Spleen (tissue), 11 donors: Measurements from ENCODE around the gene SLC24A3. TPM values are rescaled to one million over a fixed set of nuclear protein-coding genes. Genes with fewer than 3 reads are reported as not detected.

Experiments used
- DNase-seq: peaks from one replicate; pipeline ENCODE4 v3.0.0-alpha.2; 2020
- H3K27ac ChIP-seq, 8 donors: fragments of 200-600 bp; sonication (generic) in 7 of 8; 1 replicate in 4 of 8; 2 replicates in 4 of 8; pipeline versions ENCODE4 v1.5.0 to v1.8.0; 2016 to 2021; ENCODE audit warnings: inconsistent platforms in 4 of 8, mild to moderate bottlenecking in 4 of 8, moderate library complexity in 1 of 8
- H3K27me3 ChIP-seq, 7 donors: fragments of 200-600 bp; sonication (generic) in 6 of 7; replicated peaks in 1 of 7; 1 replicate in 4 of 7; 2 replicates in 3 of 7; pipeline versions ENCODE4 v1.5.0 to v1.8.0; 2016 to 2021; ENCODE audit warnings: inconsistent platforms in 3 of 7, mild to moderate bottlenecking in 1 of 7
- H3K36me3 ChIP-seq, 6 donors: fragments of 200-600 bp; sonication (generic) in 5 of 6; 1 replicate in 4 of 6; 2 replicates in 2 of 6; pipeline versions ENCODE4 v1.5.0 to v1.8.0; 2016 to 2021; ENCODE audit warnings: inconsistent platforms in 2 of 6
- H3K4me1 ChIP-seq, 6 donors: fragments of 200-600 bp; sonication (generic) in 5 of 6; 1 replicate in 3 of 6; 2 replicates in 3 of 6; pipeline versions ENCODE4 v1.5.0 to v1.8.0; 2016 to 2021; ENCODE audit warnings: inconsistent platforms in 3 of 6
- H3K4me3 ChIP-seq, 8 donors: fragments of 200-600 bp; sonication (generic) in 7 of 8; 1 replicate in 4 of 8; 2 replicates in 4 of 8; pipeline versions ENCODE4 v1.5.0 to v1.8.0; 2016 to 2021; ENCODE audit warnings: inconsistent platforms in 4 of 8, mild to moderate bottlenecking in 4 of 8, moderate library complexity in 2 of 8
- H3K9me3 ChIP-seq, 8 donors: fragments of 200-600 bp; sonication (generic) in 7 of 8; 1 replicate in 4 of 8; 2 replicates in 4 of 8; pipeline versions ENCODE4 v1.5.0 to v1.8.0; 2016 to 2021; ENCODE audit warnings: inconsistent platforms in 4 of 8
- POLR2A ChIP-seq, 3 donors: fragments of 450-650 bp; IDR thresholded peaks; one replicate each; pipeline ENCODE4 v1.5.1; 2017; ENCODE audit warnings: antibody characterized with exemption in 3 of 3, mild to moderate bottlenecking in 1 of 3
- POLR2AphosphoS5 ChIP-seq, 3 donors: sonication (generic); formaldehyde crosslinking; IDR thresholded peaks; one replicate each; pipeline ENCODE4 v1.5.1; 2017; ENCODE audit warnings: antibody characterized with exemption in 3 of 3
- WGBS, 5 donors: extraction: QIAGEN DNeasy Blood & Tissue Kit in 3 of 5; methylation state at CpG; one replicate each; pipeline versions ENCODE4 v1.1.5 to v1.1.7; 2013 to 2018; 5-methylcytosine and 5-hydroxymethylcytosine counted together
- intact Hi-C: fragments of 100-400 bp; cut with DNase I; formaldehyde crosslinking; loops from one replicate; pipeline ENCODE4 v1.15.0; 2023; ENCODE audit warnings: low total_unique reads
- polyA plus RNA-seq, 3 donors: library from polyadenylated mRNA; stranded (reverse); fragments of 200-250 nt; gene quantifications; one replicate each; pipeline ENCODE4 v1.2.1, GENCODE V29; 2013
- total RNA-seq, 7 donors: library from RNA; depleted of rRNA in 3 of 7; stranded (reverse); fragments of >200 nt in 3 of 7; fragmentation: NEBNext Ultra II Directional in 4 of 7; extraction: Animal tissue kit (Norgen Biotek cat#: 25700) in 4 of 7; gene quantifications; one replicate each; pipeline versions ENCODE4 v1.1.0 to v1.2.1, GENCODE V29; 2016 to 2021
- TF ChIP-seq, protein P1 (sequence below), 11 experiments: fragments of 200-600 bp in 7 of 11; fragments of 450-650 bp in 4 of 11; sonication (generic) in 4 of 11; IDR thresholded peaks in 8 of 11; conservative IDR thresholded peaks in 3 of 11; 1 replicate in 7 of 11; 2 replicates in 4 of 11; pipeline versions ENCODE4 v1.4.0 to v1.8.0; 2016 to 2021; ENCODE audit warnings: antibody characterized with exemption in 11 of 11, inconsistent platforms in 4 of 11, mild to moderate bottlenecking in 1 of 11
- donor health status: healthy with polysubstance abuse.
- donor health status: DM: no; HTN: no; CAD: no; lungs with moderate emphysema.
- donor health status: DM: no; HTN: no; CAD: no.
- donor health status: Bipolar disorder and iron deficiency.
- donor health status: healthy.
- donor health status: DM: no; HTN: no; CAD: no.
- donor health status: DM: yes; HTN: yes; CAD: no.

Gene SLC24A3
- total and polyA plus RNA-seq, 10 donors, result 0.37 to 3.9 (median 2.6) TPM

DNA sequence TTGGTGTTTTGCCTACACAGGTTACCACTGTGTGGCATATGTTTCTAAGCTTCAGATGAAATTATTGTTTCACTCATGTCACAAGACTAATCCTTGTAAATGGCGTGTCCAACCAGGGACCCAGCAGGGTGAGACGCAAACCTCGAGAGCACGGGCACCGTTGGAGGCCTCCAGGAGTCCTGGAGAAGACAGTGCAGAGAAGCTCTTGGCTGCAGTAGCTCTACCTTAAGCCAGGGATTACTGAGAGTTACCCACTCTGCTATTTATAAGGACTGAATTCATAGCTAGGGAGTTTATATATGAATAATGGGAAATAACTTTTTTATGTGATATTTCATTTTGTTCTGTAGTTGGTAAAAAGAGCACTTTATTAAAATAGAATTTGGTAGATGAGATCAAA lies 137.4 kb downstream of the SLC24A3 start:
- H3K36me3 ChIP-seq, result no peaks in the 10 kb centered on the region
- no peak overlapping the region for H3K4me3 ChIP-seq
- intact Hi-C loops, result no loop called here
- no peaks in the 10 kb centered on the region for H3K9me3 ChIP-seq
- 84 to 98% (median 91%) methylated on average over 5 of the region's 5 CpGs for WGBS, 5 donors
- TF ChIP-seq, protein P1, sequence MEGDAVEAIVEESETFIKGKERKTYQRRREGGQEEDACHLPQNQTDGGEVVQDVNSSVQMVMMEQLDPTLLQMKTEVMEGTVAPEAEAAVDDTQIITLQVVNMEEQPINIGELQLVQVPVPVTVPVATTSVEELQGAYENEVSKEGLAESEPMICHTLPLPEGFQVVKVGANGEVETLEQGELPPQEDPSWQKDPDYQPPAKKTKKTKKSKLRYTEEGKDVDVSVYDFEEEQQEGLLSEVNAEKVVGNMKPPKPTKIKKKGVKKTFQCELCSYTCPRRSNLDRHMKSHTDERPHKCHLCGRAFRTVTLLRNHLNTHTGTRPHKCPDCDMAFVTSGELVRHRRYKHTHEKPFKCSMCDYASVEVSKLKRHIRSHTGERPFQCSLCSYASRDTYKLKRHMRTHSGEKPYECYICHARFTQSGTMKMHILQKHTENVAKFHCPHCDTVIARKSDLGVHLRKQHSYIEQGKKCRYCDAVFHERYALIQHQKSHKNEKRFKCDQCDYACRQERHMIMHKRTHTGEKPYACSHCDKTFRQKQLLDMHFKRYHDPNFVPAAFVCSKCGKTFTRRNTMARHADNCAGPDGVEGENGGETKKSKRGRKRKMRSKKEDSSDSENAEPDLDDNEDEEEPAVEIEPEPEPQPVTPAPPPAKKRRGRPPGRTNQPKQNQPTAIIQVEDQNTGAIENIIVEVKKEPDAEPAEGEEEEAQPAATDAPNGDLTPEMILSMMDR (IDR thresholded peaks at IDR 0.05 in 8 of 11, conservative IDR thresholded peaks at IDR 0.05 in 3 of 11), result no peak
- TF ChIP-seq POLR2AphosphoS5 (IDR thresholded peaks at IDR 0.05) (no peak), POLR2A (IDR thresholded peaks at IDR 0.05) (no peak)
- no peaks in the 10 kb centered on the region for H3K27me3 ChIP-seq
- DNase-seq, result no peak
- no peaks in the 10 kb centered on the region for H3K4me1 ChIP-seq
- H3K27ac ChIP-seq, result no peak overlapping the region

DNA sequence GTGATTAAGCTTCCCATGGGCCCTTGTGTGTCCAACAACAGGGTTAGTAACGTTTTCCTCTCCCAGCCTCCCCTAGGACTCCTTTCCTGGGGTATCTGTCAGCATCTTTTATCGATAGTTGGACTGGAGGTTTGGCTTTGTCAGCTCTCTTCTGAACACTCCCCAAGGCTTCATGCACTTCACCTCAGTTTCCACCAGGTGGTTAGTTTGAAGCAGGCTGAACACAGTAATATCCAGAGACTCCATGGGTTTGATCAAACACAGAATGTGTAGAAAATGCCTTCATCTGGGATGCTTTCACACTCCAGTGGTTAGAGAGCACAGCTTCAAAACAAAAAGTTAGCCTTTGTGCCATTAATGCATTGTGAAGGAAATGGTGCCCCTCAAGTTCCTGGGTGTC lies 139.1 kb downstream of the SLC24A3 start:
- no peaks in the 10 kb centered on the region for H3K9me3 ChIP-seq
- no peak overlapping the region for H3K27ac ChIP-seq
- no peaks in the 10 kb centered on the region for H3K27me3 ChIP-seq
- no peak for DNase-seq
- 41 to 60% (median 56%) methylated on average over 2 of the region's 2 CpGs for WGBS, 5 donors
- H3K4me1 ChIP-seq, result no peaks in the 10 kb centered on the region
- no peaks in the 10 kb centered on the region for H3K36me3 ChIP-seq
- intact Hi-C loops, result no loop called here
- no peak overlapping the region for H3K4me3 ChIP-seq
- no peak for TF ChIP-seq POLR2AphosphoS5 (IDR thresholded peaks at IDR 0.05)
- TF ChIP-seq, protein P1 (IDR thresholded peaks at IDR 0.05 in 8 of 11, conservative IDR thresholded peaks at IDR 0.05 in 3 of 11), result no peak
- TF ChIP-seq POLR2A (IDR thresholded peaks at IDR 0.05), result no peak

DNA sequence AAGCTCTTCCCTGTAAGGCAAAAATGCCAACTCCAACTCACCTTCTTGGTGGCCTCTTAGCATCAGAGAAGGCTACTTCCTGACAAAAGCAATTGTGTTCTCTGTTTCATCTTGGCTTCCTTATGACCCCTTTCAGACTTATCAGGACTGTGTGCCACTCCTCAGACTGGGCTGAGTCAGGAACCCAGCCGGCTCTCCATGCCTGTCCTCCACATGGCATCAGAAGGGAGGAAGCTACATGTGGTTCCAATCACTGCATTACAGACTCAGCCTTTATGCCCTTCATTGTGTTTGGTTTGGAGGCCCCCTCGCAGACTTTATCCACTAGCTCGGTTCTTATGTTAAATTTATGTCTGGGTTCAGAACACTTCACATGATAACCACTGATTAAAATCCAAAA lies 142.5 kb downstream of the SLC24A3 start:
- WGBS, 5 donors, result 81 to 93% (median 85%) methylated on average over 3 of the region's 3 CpGs
- H3K27me3 ChIP-seq, result no peaks in the 10 kb centered on the region
- H3K27ac ChIP-seq, result no peak overlapping the region
- TF ChIP-seq POLR2A (IDR thresholded peaks at IDR 0.05) (no peak), POLR2AphosphoS5 (IDR thresholded peaks at IDR 0.05) (no peak)
- no peaks in the 10 kb centered on the region for H3K9me3 ChIP-seq
- no peaks in the 10 kb centered on the region for H3K36me3 ChIP-seq
- DNase-seq, result no peak
- H3K4me1 ChIP-seq, result no peaks in the 10 kb centered on the region
- intact Hi-C loops, result no loop called here
- no peak overlapping the region for H3K4me3 ChIP-seq

DNA sequence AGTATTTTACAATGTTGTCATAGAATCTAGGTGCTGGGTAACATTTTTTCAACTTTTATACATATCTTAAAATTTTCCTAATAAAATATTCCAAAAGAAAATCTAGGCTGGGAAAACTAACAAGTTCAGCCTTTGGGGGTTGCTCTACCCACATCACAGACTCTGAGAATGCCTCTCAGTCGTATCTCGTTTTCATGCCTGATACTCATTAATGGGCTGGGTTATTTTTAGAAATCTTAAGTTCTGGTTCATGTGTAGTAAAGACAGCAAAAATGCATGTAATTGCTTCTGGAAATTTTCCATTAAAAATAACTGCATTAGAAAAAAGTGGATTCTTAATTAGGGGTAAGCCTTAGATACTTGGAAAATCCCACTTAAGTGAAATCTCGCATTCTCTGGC lies 149.3 kb downstream of the SLC24A3 start:
- H3K27ac ChIP-seq, result no peak overlapping the region
- 65 to 84% (median 78%) methylated on average over 3 of the region's 3 CpGs for WGBS, 5 donors
- no peaks in the 10 kb centered on the region for H3K4me1 ChIP-seq
- no peaks in the 10 kb centered on the region for H3K27me3 ChIP-seq
- no peaks in the 10 kb centered on the region for H3K36me3 ChIP-seq
- TF ChIP-seq, protein P1 (IDR thresholded peaks at IDR 0.05 in 8 of 11, conservative IDR thresholded peaks at IDR 0.05 in 3 of 11), result no peak
- TF ChIP-seq POLR2AphosphoS5 (IDR thresholded peaks at IDR 0.05) (no peak), POLR2A (IDR thresholded peaks at IDR 0.05) (no peak)
- H3K4me3 ChIP-seq, result no peak overlapping the region
- H3K9me3 ChIP-seq, result no peaks in the 10 kb centered on the region
- DNase-seq, result no peak
- intact Hi-C loops, result no loop called here

DNA sequence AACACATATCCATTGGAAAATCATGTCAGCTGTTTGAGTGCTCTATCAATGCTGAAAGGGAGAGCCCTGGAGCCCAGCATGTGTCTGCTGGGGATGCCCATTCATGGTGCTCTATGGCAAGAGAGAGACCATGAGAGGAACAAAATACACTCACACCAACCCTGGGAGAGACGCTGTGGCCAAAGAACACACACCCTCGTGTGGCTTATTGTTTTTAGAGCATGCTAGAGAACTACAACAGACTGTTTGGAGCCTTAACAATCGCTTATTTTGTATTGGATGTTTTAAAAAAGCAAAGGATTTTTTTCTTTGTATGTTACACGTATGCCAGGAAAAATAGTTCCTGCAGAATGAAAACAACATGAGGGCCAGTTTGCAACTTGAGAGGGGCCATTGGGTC lies 151.0 kb downstream of the SLC24A3 start:
- intact Hi-C loops, result no loop called here
- Histone ChIP-seq H3K27me3 (no peaks in the 10 kb centered on the region), H3K9me3 (no peaks in the 10 kb centered on the region), H3K27ac (no peak overlapping the region), H3K4me3 (no peak overlapping the region), H3K36me3 (no peaks in the 10 kb centered on the region), H3K4me1 (no peaks in the 10 kb centered on the region)
- no peak for DNase-seq
- WGBS, 5 donors, result 75 to 85% (median 81%) methylated on average over 4 of the region's 4 CpGs
- TF ChIP-seq POLR2A (IDR thresholded peaks at IDR 0.05), result no peak
